ENCODE data around the gene TNNI3K.

The TNNI3K gene

GRCh38 chr1:74578101-74578500 lies 342.9 kb downstream of the TNNI3K start:
- no peak for DNase-seq (ENCODE audit: low read depth)

DNA sequence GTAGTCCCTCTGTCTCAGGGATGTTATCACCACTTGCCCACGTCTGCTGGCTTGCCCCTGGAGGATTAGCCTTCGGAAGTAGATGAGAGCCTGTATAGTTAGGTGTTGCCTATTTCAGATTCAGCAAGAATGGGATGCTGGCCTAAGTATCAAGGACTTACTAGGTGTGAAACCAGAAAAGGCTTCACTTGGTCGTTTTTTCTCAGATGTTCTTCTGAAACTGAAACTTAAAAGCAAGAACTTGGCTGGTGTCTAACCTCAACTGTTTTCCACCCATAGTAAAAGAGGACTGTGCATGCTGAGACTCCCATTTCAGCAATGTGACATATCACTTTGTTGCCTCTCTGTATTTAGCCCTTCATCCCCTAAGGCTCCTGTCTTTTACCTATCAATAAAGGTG lies 344.2 kb downstream of the TNNI3K start:
- no peak for DNase-seq (ENCODE audit: low read depth)

GRCh38 chr1:74583397-74583796 lies 348.2 kb downstream of the TNNI3K start:
- DNase-seq (ENCODE audit: low read depth), result no peak

DNA sequence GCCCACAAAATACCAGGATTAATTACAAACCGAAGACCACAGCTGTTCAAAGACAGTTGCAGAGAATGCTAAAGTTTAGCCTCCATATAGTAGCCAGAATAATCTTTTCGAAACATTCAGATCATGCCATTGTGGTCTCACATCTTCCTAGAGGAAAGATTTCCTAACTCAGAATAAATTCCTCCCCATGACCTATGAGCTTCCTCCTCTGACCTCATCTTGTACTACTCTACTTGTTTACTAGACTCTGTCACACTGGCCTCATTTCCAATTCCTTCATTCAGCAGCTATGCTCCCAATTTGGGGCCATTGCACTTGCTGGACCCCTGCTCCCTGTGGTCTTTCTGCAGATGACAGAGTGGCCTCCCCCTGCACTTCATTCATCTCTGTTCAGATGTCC lies 349.0 kb downstream of the TNNI3K start:
- no peak for DNase-seq (ENCODE audit: low read depth)

DNA sequence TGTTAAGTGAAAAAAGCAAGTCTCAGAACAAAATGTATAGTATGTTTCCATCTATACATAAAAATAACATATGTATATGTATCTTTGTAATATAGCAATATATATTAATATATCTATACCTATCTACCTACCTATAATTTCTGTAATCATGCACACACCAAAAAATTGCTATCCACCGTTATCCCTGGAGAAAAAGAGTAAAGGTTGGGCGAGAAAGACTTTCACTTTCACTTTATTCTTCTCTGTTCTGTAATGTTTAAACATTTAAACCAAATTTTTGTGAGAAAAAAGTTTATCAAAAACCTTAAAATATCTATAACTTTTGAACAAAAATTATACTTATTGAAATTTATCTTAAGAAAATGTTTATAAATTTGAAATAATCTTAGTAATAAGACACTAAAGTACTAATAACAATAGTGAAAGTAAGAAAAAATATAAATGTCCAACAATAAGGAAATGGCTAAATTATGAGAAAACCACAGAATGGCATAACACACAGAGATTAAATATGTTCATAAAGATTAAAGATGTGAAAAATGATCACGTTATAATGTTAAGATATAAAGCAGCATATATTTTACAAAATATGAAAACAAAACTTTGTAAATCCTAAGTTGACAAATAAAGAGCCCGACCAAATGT lies 351.2 kb downstream of the TNNI3K start:
- DNase-seq (ENCODE audit: low read depth), result no peak

- no peak for DNase-seq (ENCODE audit: low read depth)
Measured at GRCh38 chr1:74587888-74588287, 352.7 kb downstream of the TNNI3K start.

DNA sequence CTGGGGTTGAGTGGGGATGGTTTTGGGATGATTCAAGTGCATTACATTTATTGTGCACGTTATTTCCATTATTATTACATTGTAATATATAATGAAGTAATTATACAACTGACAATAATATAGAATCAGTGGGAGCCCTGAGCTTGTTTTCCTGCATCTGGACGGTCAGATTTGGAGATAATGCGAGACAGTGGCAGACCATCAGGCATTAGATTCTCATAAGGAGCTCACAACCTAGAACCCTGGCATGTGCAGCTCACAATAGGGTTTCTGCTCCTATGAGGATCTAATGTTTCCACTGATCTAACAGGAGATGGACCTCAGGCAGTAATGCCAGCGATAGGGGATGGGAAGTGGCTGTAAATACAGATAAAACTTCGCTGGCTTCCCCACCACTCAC lies 355.1 kb downstream of the TNNI3K start:
- peak; percentile 39 for DNase-seq (ENCODE audit: low read depth)

DNA sequence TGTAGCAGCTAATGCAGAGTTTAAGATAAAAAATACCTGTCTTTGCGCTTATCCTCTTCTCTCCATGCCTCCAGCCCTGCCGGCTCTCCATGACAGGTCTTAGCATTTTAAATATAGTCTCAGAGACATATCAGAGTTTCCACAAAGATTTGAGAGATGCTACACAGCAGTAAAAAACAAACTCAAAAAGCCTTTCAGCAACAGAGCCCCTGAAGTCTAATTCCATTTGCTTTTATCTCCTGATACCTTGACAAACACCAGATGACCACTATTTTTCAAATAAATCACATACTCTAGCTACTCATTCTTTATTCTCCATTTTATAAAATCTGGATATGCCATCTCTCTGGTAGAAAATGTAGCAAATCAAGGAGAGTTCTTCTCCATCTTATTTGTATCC lies 356.8 kb downstream of the TNNI3K start:
- DNase-seq (ENCODE audit: low read depth), result no peak

GRCh38 chr1:74592580-74593355 lies 357.6 kb downstream of the TNNI3K start:
- DNase-seq (ENCODE audit: low read depth), result no peak
